Gastrocnemius medialis (tissue), 4 donors: ENCODE results near the gene SASH1. TPM values are rescaled to one million over a fixed set of nuclear protein-coding genes. Genes with fewer than 3 reads are reported as not detected.

Experiments used
- ATAC-seq, 2 donors: fragments of 150-250 bp; one replicate each; pipeline ENCODE4 v1.9.1; 2016
- DNase-seq, 2 donors: peaks; one replicate each; pipeline ENCODE4 v3.0.0-alpha.2; 2019
- H3K27ac ChIP-seq, 4 donors: fragments of 200-600 bp; sonication (generic); 1 replicate in 1 of 4; 2 replicates in 3 of 4; pipeline ENCODE4 v1.5.1; 2016 to 2018; ENCODE audit warnings: mild to moderate bottlenecking in 2 of 4, moderate library complexity in 1 of 4
- H3K27me3 ChIP-seq, 3 donors: fragments of 200-600 bp; sonication (generic) in 2 of 3; 1 replicate in 1 of 3; 2 replicates in 2 of 3; pipeline versions ENCODE4 v1.5.1 to v1.6.0; 2016 to 2019; ENCODE audit warnings: mild to moderate bottlenecking in 1 of 3, moderate library complexity in 1 of 3
- H3K36me3 ChIP-seq, 2 donors: fragments of 200-600 bp; sonication (generic) in 1 of 2; one replicate each; pipeline ENCODE4 v1.5.1; 2017 to 2018
- H3K4me1 ChIP-seq, 2 donors: fragments of 200-600 bp; sonication (generic) in 1 of 2; one replicate each; pipeline ENCODE4 v1.5.1; 2016 to 2017; ENCODE audit warnings: mild to moderate bottlenecking in 2 of 2
- H3K4me3 ChIP-seq, 4 donors: fragments of 200-600 bp; sonication (generic) in 3 of 4; 1 replicate in 1 of 4; 2 replicates in 3 of 4; pipeline ENCODE4 v1.5.1; 2016 to 2019; ENCODE audit warnings: mild to moderate bottlenecking in 2 of 4
- H3K9me3 ChIP-seq, 3 donors: fragments of 200-600 bp; sonication (generic) in 2 of 3; 1 replicate in 1 of 3; 2 replicates in 2 of 3; pipeline ENCODE4 v1.5.1; 2016 to 2019
- POLR2A ChIP-seq, 2 donors: fragments of 450-650 bp; IDR thresholded peaks; one replicate each; pipeline ENCODE4 v1.6.1; 2017; ENCODE audit warnings: antibody characterized with exemption in 2 of 2, mild to moderate bottlenecking in 2 of 2, moderate library complexity in 2 of 2
- in situ Hi-C, 4 donors: fragments of 200-750 bp; cut with MboI; loops; one replicate each; pipeline versions ENCODE4 v1.15.0 to v1.8.0; 2017; ENCODE audit warnings: low sequenced_read_pairs in 4 of 4
- intact Hi-C: fragments of 100-400 bp; cut with DNase I; formaldehyde crosslinking; loops from one replicate; pipeline ENCODE4 v1.15.1; 2023; ENCODE audit warnings: low total_unique reads
- total RNA-seq, 4 donors: library from RNA; depleted of rRNA; stranded (reverse); fragments of >200 nt; gene quantifications; one replicate each; pipeline versions ENCODE4 v1.1.0 to v1.2.3, GENCODE V29; 2016
- TF ChIP-seq, protein P1 (sequence below), 5 experiments: fragments of 450-650 bp in 3 of 5; fragments of 200-600 bp in 2 of 5; sonication (generic) in 2 of 5; IDR thresholded peaks in 4 of 5; conservative IDR thresholded peaks in 1 of 5; 1 replicate in 4 of 5; 2 replicates in 1 of 5; pipeline ENCODE4 v1.5.1; 2016 to 2019; ENCODE audit warnings: antibody characterized with exemption in 5 of 5, mild to moderate bottlenecking in 3 of 5, moderate library complexity in 3 of 5

SASH1 gene
- total RNA-seq, 4 donors from 2014 or later: 28.2 to 42.4 (median 35.4) TPM

DNA sequence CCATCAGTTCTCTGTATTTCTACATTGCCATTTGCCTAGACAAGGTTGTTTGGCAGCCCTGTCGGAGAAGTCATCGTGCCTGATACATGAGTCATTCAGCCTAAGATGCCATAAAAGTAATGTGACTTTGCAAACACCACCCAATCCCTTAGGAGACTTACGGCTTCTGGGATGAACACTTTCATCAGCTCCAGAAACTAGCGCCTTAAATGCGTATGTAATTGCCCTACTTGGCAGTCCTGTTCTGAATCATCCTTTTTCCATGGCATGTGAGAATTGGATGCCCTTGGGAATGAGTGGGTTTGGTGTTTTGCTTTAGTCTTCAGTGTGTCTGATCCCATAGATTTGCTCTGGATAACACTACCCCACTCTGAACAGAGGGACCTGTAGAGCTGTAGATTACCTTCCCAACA, 158.5 kb downstream of the SASH1 start:
- peak overlapping the region in 1 of 4 donors; percentile 10 for H3K4me3 ChIP-seq
- DNase-seq (peak; percentile 50 to 76), ATAC-seq (peak; percentile 85 to 93)

DNA sequence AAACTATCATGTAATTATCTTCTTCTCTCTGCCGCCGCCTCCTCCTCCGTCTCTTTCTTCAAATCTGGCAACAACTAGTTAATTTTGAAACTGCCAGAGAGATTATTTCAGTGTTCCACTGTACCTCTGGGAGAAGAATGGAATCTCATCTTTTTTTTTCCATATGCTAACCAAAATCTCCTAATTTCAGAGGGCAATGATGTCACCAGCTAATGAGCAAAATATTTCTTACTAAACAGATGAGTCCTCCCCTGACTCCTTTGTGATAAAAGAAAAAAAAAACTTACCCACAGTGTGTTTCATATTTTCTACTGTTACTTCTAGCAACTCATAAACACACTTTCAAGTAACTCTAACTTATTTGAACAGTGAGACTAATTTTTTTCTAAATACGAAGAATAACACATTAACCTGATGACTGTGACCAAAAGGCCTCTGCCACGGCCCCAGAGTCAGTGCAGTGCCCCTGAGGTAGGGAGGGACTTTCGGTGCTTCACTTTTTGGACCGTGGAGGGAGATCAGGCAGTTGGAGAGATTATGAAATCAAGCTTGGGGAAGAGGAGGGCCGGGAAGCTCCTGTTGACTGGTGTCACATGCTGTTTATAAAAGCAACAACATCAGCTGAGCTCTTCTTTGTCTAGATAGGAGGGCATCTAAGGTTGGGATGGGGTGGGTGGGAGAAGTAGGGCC, 159.6 kb downstream of the SASH1 start:
- intact Hi-C loops (no loop called here), in situ Hi-C loops (no loop called here)
- Histone ChIP-seq H3K4me3 (peak overlapping the region in 1 of 4 donors; percentile 10), H3K27ac (peak overlapping the region; percentile 75 to 81 (median 80)), H3K36me3 (no peaks in the 10 kb centered on the region), H3K27me3 (no peaks in the 10 kb centered on the region), H3K4me1 (peaks cover 25 to 38% of the 10 kb centered on the region in 2 donors), H3K9me3 (no peaks in the 10 kb centered on the region)
- ATAC-seq (peak; percentile 66 to 69), DNase-seq (peak; percentile 58 to 65)
- TF ChIP-seq, protein P1, sequence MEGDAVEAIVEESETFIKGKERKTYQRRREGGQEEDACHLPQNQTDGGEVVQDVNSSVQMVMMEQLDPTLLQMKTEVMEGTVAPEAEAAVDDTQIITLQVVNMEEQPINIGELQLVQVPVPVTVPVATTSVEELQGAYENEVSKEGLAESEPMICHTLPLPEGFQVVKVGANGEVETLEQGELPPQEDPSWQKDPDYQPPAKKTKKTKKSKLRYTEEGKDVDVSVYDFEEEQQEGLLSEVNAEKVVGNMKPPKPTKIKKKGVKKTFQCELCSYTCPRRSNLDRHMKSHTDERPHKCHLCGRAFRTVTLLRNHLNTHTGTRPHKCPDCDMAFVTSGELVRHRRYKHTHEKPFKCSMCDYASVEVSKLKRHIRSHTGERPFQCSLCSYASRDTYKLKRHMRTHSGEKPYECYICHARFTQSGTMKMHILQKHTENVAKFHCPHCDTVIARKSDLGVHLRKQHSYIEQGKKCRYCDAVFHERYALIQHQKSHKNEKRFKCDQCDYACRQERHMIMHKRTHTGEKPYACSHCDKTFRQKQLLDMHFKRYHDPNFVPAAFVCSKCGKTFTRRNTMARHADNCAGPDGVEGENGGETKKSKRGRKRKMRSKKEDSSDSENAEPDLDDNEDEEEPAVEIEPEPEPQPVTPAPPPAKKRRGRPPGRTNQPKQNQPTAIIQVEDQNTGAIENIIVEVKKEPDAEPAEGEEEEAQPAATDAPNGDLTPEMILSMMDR (IDR thresholded peaks at IDR 0.05 in 4 of 5, conservative IDR thresholded peaks at IDR 0.05 in 1 of 5): no peak
- TF ChIP-seq POLR2A (IDR thresholded peaks at IDR 0.05): peak in 1 of 2 donors; percentile 42

More for the DNA sequence above, 158.5 kb downstream of the SASH1 start:
- intact Hi-C loops (no loop called here), in situ Hi-C loops (no loop called here)
- H3K4me1 ChIP-seq: peaks cover 31 to 34% of the 10 kb centered on the region in 2 donors
- peak in 1 of 2 donors; percentile 23 for TF ChIP-seq POLR2A (IDR thresholded peaks at IDR 0.05)
- TF ChIP-seq, protein P1 (IDR thresholded peaks at IDR 0.05 in 4 of 5, conservative IDR thresholded peaks at IDR 0.05 in 1 of 5): no peak
- no peaks in the 10 kb centered on the region for H3K27me3 ChIP-seq
- H3K9me3 ChIP-seq: no peaks in the 10 kb centered on the region
- peak overlapping the region; percentile 75 to 81 (median 80) for H3K27ac ChIP-seq
- H3K36me3 ChIP-seq: no peaks in the 10 kb centered on the region

DNA sequence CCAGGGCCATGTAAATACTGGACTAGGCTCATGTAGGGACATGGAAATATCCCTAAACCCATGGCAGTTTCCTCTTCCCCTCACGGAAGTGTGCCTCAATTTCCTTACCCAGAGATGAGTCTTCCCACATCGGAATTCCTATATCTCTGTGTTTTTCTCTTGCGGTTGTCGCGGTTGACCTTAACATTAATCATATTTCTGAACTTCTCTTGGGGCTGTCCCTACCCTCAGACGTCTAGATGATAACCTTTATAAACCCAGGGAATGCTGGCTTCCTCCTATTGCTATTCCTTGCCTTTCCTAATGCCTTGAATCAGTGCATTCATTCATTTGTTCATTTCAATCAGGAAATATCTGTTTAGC, 160.1 kb downstream of the SASH1 start:
- Histone ChIP-seq H3K36me3 (no peaks in the 10 kb centered on the region), H3K27me3 (no peaks in the 10 kb centered on the region), H3K4me1 (peaks cover 22 to 37% of the 10 kb centered on the region in 2 donors), H3K4me3 (no peak overlapping the region), H3K9me3 (no peaks in the 10 kb centered on the region), H3K27ac (peak overlapping the region; percentile 75 to 81 (median 80))
- no peak for DNase-seq
- ATAC-seq: no peak
- in situ Hi-C loops (no loop called here), intact Hi-C loops (no loop called here)
- no peak for TF ChIP-seq POLR2A (IDR thresholded peaks at IDR 0.05)
- TF ChIP-seq, protein P1 (IDR thresholded peaks at IDR 0.05 in 4 of 5, conservative IDR thresholded peaks at IDR 0.05 in 1 of 5): no peak

DNA sequence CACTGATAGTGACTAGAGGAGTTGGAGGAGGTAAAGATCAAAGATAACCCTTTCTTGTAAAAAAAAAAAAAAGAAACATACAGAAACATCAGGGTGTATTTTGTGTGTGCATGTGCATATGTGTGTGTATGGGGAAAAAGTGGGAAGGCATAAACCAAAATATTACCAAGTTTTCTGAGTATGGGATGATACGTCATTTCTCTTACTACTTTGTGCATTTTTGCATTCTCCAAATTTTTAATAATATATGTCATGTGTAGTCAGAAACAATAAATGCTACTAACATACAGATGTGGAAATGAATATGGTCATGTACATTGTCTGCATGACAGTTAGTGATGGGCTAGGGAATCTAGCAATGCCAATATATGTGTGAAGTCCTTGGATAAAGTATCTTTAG, 161.1 kb downstream of the SASH1 start:
- H3K4me3 ChIP-seq: no peak overlapping the region
- no peaks in the 10 kb centered on the region for H3K36me3 ChIP-seq
- in situ Hi-C loops: no loop called here
- intact Hi-C loops: no loop called here
- DNase-seq: no peak
- H3K27ac ChIP-seq: peak overlapping the region; percentile 75 to 81 (median 80)
- ATAC-seq: no peak
- H3K27me3 ChIP-seq: no peaks in the 10 kb centered on the region
- no peak for TF ChIP-seq POLR2A (IDR thresholded peaks at IDR 0.05)
- TF ChIP-seq, protein P1 (IDR thresholded peaks at IDR 0.05 in 4 of 5, conservative IDR thresholded peaks at IDR 0.05 in 1 of 5): no peak
- no peaks in the 10 kb centered on the region for H3K9me3 ChIP-seq
- peaks cover 22 to 35% of the 10 kb centered on the region in 2 donors for H3K4me1 ChIP-seq
